Bronchial epithelial cell (primary cell): ENCODE data around the gene SEPHS1. TPM values are rescaled to one million over a fixed set of nuclear protein-coding genes. Genes with fewer than 3 reads are reported as not detected.
"Not testable (repeated sequence)": the region's sequence is repeated elsewhere in the genome, so short reads cannot be mapped to it uniquely, and the experiment has no call there.

Experiments used
- DNase-seq: peaks from one replicate; pipeline ENCODE4 v3.0.0-alpha.2; 2010; ENCODE audit warnings: low read depth
- FAIRE-seq: peaks from 2 replicates; lab custom pipeline; 2011; peaks lifted over from hg19 to GRCh38; lab: Jason Lieb, UNC
- H3K27me3 ChIP-seq: 2 replicates; pipeline ENCODE4 v1.5.1; 2011; ENCODE audit warnings: low read length; ENCODE audit not compliant: control insufficient read depth, insufficient read depth
- H3K36me3 ChIP-seq: 2 replicates; pipeline ENCODE4 v1.5.1; 2011; ENCODE audit warnings: low read length; ENCODE audit not compliant: control insufficient read depth, insufficient read depth
- H3K4me3 ChIP-seq: 2 replicates; pipeline ENCODE4 v1.5.1; 2011; ENCODE audit warnings: mild to moderate bottlenecking, low read depth, low read length, control low read depth
- CTCF ChIP-seq: IDR thresholded peaks from 2 replicates; pipeline ENCODE4 v1.5.1; 2011; ENCODE audit warnings: mild to moderate bottlenecking, moderate library complexity, low read length, control low read depth, inconsistent platforms; ENCODE audit not compliant: insufficient read depth, severe bottlenecking
- total RNA-seq: library from RNA; depleted of rRNA; stranded (reverse); fragments of >200 nt; gene quantifications from 2 replicates; pipeline ENCODE4 v1.2.1, GENCODE V29; 2014

Gene SEPHS1
- total RNA-seq, 1 donor from 2014 or later: 22.9 TPM

DNA sequence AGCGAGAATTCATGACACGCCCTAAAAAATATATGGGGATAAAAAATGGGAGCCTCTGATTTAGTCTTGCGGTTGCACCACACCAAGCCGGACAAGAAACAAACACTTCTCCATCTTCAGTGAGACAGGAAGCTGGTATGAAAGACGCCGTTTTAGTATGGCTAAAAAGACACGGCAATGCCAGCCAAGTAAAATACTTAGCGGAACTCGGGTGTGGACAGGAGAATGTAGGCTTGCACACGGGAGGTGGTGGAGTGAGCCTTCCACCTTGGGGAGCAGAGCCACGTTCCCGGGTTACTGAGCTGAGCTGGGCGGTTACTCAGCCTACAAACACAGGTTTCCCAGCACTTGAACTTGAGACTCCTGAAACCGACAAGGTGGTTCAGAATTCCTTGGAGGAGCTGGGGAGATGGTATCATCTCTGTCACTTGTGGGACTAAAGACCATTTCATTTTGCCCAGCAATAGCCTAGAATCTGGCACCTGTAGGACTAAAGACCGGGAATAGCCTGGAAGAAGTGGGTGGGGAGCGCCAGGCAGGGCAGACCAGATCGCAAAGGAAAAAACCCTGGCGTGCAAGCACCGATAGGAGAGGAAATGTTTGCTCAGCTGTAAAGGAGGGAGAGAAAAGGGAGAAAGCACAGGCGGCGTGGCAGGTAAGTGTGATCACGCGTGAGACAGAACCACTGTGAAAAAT is 34.8 kb upstream of the SEPHS1 start:
- H3K27me3 ChIP-seq: peaks cover 2% of the 10 kb centered on the region
- no peaks in the 10 kb centered on the region for H3K36me3 ChIP-seq
- no peak for TF ChIP-seq CTCF
- FAIRE-seq: no peak
- peak; percentile 33 for DNase-seq
- peak overlapping the region; percentile 36 for H3K4me3 ChIP-seq

GRCh38 chr10:13379061-13379460 is 31.0 kb upstream of the SEPHS1 start:
- DNase-seq, H3K27me3 ChIP-seq, FAIRE-seq, H3K36me3 ChIP-seq, H3K4me3 ChIP-seq: not testable (repeated sequence)

DNA sequence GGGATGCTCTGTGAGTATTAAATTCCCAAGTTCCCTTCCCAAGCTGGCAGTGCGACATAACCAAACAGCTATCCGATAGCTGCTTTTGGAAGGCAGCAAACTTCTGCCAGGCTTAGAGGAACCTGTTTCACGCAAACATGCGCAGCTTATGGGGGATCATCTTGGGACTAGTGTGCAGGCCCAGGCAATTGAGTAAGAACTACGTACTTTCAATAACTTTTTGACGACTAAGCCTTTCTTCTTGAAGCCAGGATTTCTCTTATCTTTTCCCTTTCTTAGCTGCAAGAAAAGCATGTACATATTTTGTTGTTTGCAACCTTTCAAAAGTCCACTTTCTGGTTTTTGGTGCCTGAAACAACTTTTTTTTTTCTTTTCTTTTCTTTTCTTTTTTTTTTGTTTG is 28.7 kb upstream of the SEPHS1 start:
- H3K27me3 ChIP-seq: no peaks in the 10 kb centered on the region
- TF ChIP-seq CTCF: no peak
- no peak for FAIRE-seq

DNA sequence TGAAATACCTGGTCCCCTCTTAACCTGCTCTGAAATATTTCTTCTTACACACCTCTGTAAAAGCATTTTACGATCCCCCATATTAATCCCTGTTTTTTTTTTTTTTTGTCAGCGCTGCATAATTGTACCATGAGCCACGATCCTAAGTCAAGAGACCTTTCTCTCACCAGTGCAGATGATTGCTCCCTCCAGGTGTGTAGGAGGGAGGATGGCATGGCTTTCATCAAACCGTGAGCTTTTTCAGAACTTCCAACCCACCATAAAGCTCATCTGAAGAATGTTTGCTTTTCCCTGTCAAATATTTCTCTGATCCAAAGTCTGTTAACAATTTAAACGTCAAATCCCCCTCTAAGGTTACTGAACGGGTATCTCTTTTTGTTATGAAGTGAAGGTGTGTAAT is 28.2 kb upstream of the SEPHS1 start:
- TF ChIP-seq CTCF: no peak
- FAIRE-seq (no peak), DNase-seq (no peak)
- no peaks in the 10 kb centered on the region for H3K36me3 ChIP-seq
- no peak overlapping the region for H3K4me3 ChIP-seq
- H3K27me3 ChIP-seq: no peaks in the 10 kb centered on the region

More for the DNA sequence above, 28.7 kb upstream of the SEPHS1 start:
- Histone ChIP-seq H3K36me3 (no peaks in the 10 kb centered on the region), H3K4me3 (no peak overlapping the region)
- no peak for DNase-seq

DNA sequence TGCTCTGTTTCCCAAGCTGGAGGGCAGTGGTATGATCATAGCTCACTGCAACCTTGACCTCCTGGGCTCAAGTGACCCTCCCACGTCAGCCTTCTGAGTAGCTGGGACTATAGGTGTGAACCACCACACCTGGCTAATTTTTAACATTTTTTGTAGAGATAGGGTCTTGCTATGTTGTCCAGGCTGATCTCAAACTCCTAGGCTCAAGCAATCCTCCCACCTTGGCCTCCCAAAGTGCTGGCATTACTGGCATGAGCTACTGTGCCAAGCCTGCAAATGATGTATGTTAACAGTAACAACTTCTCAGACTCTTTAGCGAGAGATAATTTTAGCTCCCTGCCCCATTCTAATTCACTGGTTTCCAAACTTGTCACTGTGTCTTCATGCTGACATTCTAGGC is 27.7 kb upstream of the SEPHS1 start:
- FAIRE-seq: no peak
- no peak for TF ChIP-seq CTCF
- Histone ChIP-seq H3K36me3 (no peaks in the 10 kb centered on the region), H3K4me3 (no peak overlapping the region), H3K27me3 (no peaks in the 10 kb centered on the region)
- no peak for DNase-seq

DNA sequence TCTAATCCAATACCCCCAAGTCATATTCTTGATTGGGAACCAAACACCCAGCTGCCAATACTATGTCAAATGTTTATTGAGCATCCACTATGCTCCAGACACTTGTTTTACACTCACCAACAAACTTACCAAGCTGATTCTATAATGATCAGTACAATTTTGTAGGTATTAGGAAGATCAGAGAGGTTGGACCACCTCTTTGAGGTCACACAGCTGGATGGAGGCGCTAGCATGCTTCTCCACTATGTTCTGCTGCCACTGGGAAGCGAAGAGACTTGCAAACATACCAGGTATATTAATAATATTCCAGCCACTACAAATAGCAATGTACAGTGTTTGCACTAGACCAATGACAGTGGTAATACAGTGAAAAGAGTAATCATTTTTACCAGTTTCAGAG is 25.6 kb upstream of the SEPHS1 start:
- DNase-seq: no peak
- Histone ChIP-seq H3K4me3 (no peak overlapping the region), H3K27me3 (no peaks in the 10 kb centered on the region), H3K36me3 (no peaks in the 10 kb centered on the region)
- TF ChIP-seq CTCF: no peak
- no peak for FAIRE-seq
